Upper lobe of left lung (tissue), 6 donors: ENCODE results near the gene TLR8. TPM values are rescaled to one million over a fixed set of nuclear protein-coding genes. Genes with fewer than 3 reads are reported as not detected.

Source experiments
- ATAC-seq, 2 donors: fragments of 200-7000 bp; cut with Tn5 transposase; one replicate each; pipeline ENCODE4 v1.9.1; 2022; ENCODE audit warnings: mild to moderate bottlenecking in 2 of 2, moderate library complexity in 2 of 2; ENCODE audit not compliant: low FRiP score in 2 of 2
- DNase-seq, 2 donors: peaks; one replicate each; pipeline ENCODE4 v3.0.0-alpha.2; 2019 to 2020
- H3K27ac ChIP-seq, 4 donors: fragments of 200-600 bp; sonication (generic); one replicate each; pipeline ENCODE4 v1.5.1; 2016 to 2019
- H3K27me3 ChIP-seq, 4 donors: fragments of 200-600 bp; sonication (generic); one replicate each; pipeline ENCODE4 v1.5.1; 2017 to 2019
- H3K36me3 ChIP-seq, 4 donors: fragments of 200-600 bp; sonication (generic); one replicate each; pipeline ENCODE4 v1.5.1; 2016 to 2019
- H3K4me1 ChIP-seq, 4 donors: fragments of 200-600 bp; sonication (generic); one replicate each; pipeline ENCODE4 v1.5.1; 2018 to 2019
- H3K4me3 ChIP-seq, 4 donors: fragments of 200-600 bp; sonication (generic); one replicate each; pipeline ENCODE4 v1.5.1; 2017 to 2019; ENCODE audit warnings: mild to moderate bottlenecking in 2 of 4, moderate library complexity in 1 of 4
- H3K9me3 ChIP-seq, 4 donors: fragments of 200-600 bp; sonication (generic); one replicate each; pipeline ENCODE4 v1.5.1; 2018 to 2019
- EP300 ChIP-seq, 4 donors: sonication (generic); formaldehyde crosslinking; IDR thresholded peaks; one replicate each; pipeline ENCODE4 v1.5.1; 2017; ENCODE audit warnings: antibody characterized with exemption in 4 of 4, control low read depth in 2 of 4
- POLR2A ChIP-seq, 4 donors: fragments of 450-650 bp; IDR thresholded peaks; one replicate each; pipeline ENCODE4 v1.5.1; 2016 to 2017; ENCODE audit warnings: antibody characterized with exemption in 4 of 4, mild to moderate bottlenecking in 2 of 4
- POLR2AphosphoS5 ChIP-seq, 2 donors: sonication (generic); formaldehyde crosslinking; IDR thresholded peaks; one replicate each; pipeline ENCODE4 v1.5.1; 2017; ENCODE audit warnings: antibody characterized with exemption in 2 of 2
- WGBS, 2 donors: methylation state at CpG; one replicate each; pipeline ENCODE4 v1.1.5; 2017 to 2018; 5-methylcytosine and 5-hydroxymethylcytosine counted together
- total RNA-seq, 6 donors: library from RNA; depleted of rRNA in 4 of 6; stranded (reverse); fragments of >200 nt in 4 of 6; gene quantifications; one replicate each; pipeline versions ENCODE4 v1.1.0 to v1.2.1, GENCODE V29; 2016 to 2021
- TF ChIP-seq, protein P1 (sequence below), 6 experiments: fragments of 450-650 bp in 4 of 6; fragments of 200-600 bp in 2 of 6; sonication (generic) in 2 of 6; IDR thresholded peaks; one replicate each; pipeline ENCODE4 v1.5.1; 2016 to 2019; ENCODE audit warnings: antibody characterized with exemption in 6 of 6
- donor health status: DM: no; HTN: no; CAD: no; lungs with moderate emphysema.
- donor health status: DM: no; HTN: yes; CAD: no; lungs with severe emphysema.

The TLR8 gene
- total RNA-seq, 6 donors from 2014 or later: 2.3 to 24.5 (median 9.3) TPM

- peaks cover 0 to 7% (median 3%) of the 10 kb centered on the region in 4 donors for H3K4me1 ChIP-seq
- no peaks in the 10 kb centered on the region for H3K36me3 ChIP-seq
- H3K9me3 ChIP-seq: no peaks in the 10 kb centered on the region
- ATAC-seq (no peak), DNase-seq (peak in 1 of 2 donors; percentile 66)
- TF ChIP-seq EP300 (IDR thresholded peaks at IDR 0.05): no peak
- TF ChIP-seq, protein P1, sequence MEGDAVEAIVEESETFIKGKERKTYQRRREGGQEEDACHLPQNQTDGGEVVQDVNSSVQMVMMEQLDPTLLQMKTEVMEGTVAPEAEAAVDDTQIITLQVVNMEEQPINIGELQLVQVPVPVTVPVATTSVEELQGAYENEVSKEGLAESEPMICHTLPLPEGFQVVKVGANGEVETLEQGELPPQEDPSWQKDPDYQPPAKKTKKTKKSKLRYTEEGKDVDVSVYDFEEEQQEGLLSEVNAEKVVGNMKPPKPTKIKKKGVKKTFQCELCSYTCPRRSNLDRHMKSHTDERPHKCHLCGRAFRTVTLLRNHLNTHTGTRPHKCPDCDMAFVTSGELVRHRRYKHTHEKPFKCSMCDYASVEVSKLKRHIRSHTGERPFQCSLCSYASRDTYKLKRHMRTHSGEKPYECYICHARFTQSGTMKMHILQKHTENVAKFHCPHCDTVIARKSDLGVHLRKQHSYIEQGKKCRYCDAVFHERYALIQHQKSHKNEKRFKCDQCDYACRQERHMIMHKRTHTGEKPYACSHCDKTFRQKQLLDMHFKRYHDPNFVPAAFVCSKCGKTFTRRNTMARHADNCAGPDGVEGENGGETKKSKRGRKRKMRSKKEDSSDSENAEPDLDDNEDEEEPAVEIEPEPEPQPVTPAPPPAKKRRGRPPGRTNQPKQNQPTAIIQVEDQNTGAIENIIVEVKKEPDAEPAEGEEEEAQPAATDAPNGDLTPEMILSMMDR (IDR thresholded peaks at IDR 0.05): peak in 5 of 6 experiments; percentile 30 to 69 (median 52)
- no peak for TF ChIP-seq POLR2AphosphoS5 (IDR thresholded peaks at IDR 0.05)
- TF ChIP-seq POLR2A (IDR thresholded peaks at IDR 0.05): no peak
- H3K4me3 ChIP-seq: no peak overlapping the region
- no peak overlapping the region for H3K27ac ChIP-seq
- H3K27me3 ChIP-seq: no peaks in the 10 kb centered on the region
- 15 to 17% methylated on average over 10 of the region's 10 CpGs for whole genome bisulfite sequencing, 2 donors
These were observed 4.9 kb upstream of the TLR8 start for GRCh38 chrX:12901486-12901885.

- DNase-seq (no peak), ATAC-seq (no peak)
- peaks cover 0 to 7% (median 3%) of the 10 kb centered on the region in 4 donors for H3K4me1 ChIP-seq
- H3K27ac ChIP-seq: no peak overlapping the region
- H3K36me3 ChIP-seq: no peaks in the 10 kb centered on the region
- no peak overlapping the region for H3K4me3 ChIP-seq
- no peaks in the 10 kb centered on the region for H3K27me3 ChIP-seq
- H3K9me3 ChIP-seq: no peaks in the 10 kb centered on the region
- WGBS, 2 donors: 40 to 64% methylated on average over 7 to 8 of the region's 8 CpGs
- TF ChIP-seq EP300 (IDR thresholded peaks at IDR 0.05): no peak
- TF ChIP-seq POLR2AphosphoS5 (IDR thresholded peaks at IDR 0.05): no peak
- no peak for TF ChIP-seq POLR2A (IDR thresholded peaks at IDR 0.05)
- TF ChIP-seq, protein P1 (IDR thresholded peaks at IDR 0.05): no peak
These were observed 2.8 kb upstream of the TLR8 start for GRCh38 chrX:12903646-12904045.

DNA sequence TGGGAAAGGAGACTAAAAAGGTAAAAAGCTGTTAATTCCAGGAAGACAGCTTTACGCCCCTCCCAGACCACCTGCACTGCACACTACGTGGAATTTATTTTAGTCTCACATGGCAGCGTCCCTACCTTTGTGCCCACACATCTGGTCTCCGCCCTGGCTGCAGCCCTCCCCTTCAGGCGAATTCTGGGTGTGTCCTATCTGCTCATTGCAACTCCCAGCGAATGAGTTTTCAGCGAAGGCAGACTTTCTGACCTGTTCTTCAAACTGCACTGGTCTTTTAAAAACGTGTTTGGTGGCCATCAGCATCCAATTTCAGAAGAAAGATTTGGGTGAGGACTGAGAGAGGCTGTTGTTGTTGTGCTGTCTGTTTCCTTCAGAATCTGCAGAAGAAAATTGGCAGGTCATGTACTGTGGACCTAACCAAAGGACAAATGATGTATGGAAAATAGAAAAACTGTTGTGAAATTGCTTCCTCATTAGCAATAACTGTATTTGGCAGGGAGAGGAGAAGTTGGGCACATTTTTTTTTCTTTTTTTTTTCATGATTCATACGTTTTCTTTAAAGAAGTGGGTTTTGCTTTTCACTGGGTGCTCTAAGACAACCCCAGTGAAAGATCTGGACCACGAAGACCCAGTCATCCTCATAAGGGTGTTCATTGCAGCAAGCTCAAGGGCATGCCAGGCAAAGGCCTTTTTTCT is 4.2 kb downstream of the TLR8 start:
- no peaks in the 10 kb centered on the region for H3K9me3 ChIP-seq
- ATAC-seq: no peak

GRCh38 chrX:12911122-12911470 is 4.7 kb downstream of the TLR8 start:
- H3K9me3 ChIP-seq: no peaks in the 10 kb centered on the region
- no peak for TF ChIP-seq EP300 (IDR thresholded peaks at IDR 0.05)
- no peak for TF ChIP-seq POLR2A (IDR thresholded peaks at IDR 0.05)
- TF ChIP-seq, protein P1 (IDR thresholded peaks at IDR 0.05): no peak
- TF ChIP-seq POLR2AphosphoS5 (IDR thresholded peaks at IDR 0.05): no peak
- H3K27ac ChIP-seq: peak overlapping the region in 1 of 4 donors; percentile 52
- no peaks in the 10 kb centered on the region for H3K27me3 ChIP-seq
- H3K36me3 ChIP-seq: no peaks in the 10 kb centered on the region
- DNase-seq (no peak), ATAC-seq (no peak)
- WGBS, 2 donors: 46 to 74% methylated on average over 2 of the region's 2 CpGs
- no peaks in the 10 kb centered on the region for H3K4me1 ChIP-seq
- H3K4me3 ChIP-seq: no peak overlapping the region

More for the DNA sequence above, 4.2 kb downstream of the TLR8 start:
- Histone ChIP-seq H3K4me3 (peak overlapping the region in 1 of 4 donors; percentile 16), H3K27me3 (no peaks in the 10 kb centered on the region), H3K4me1 (no peaks in the 10 kb centered on the region), H3K36me3 (no peaks in the 10 kb centered on the region), H3K27ac (peak overlapping the region in 1 of 4 donors; percentile 52)
- WGBS, 2 donors: 51 to 61% methylated on average over 10 of the region's 10 CpGs
- TF ChIP-seq EP300 (IDR thresholded peaks at IDR 0.05) (no peak), POLR2AphosphoS5 (IDR thresholded peaks at IDR 0.05) (no peak), POLR2A (IDR thresholded peaks at IDR 0.05) (no peak)
- TF ChIP-seq, protein P1 (IDR thresholded peaks at IDR 0.05): no peak
- no peak for DNase-seq
